Transverse colon (tissue), 3 donors: ENCODE results near the gene MRPL55.

ENCODE experiments used
- CTCF ChIP-seq, 5 experiments: fragments of 200-600 bp in 3 of 5; fragments of 450-650 bp in 2 of 5; sonication (generic) in 3 of 5; IDR thresholded peaks; 1 replicate in 2 of 5; 2 replicates in 3 of 5; pipeline ENCODE4 v1.5.1; 2016 to 2017; ENCODE audit warnings: antibody characterized with exemption in 5 of 5, inconsistent platforms in 3 of 5, mild to moderate bottlenecking in 2 of 5, moderate library complexity in 1 of 5
- EP300 ChIP-seq: sonication (generic); formaldehyde crosslinking; IDR thresholded peaks from one replicate; pipeline ENCODE4 v1.6.1; 2017; ENCODE audit warnings: antibody characterized with exemption, low read depth
- POLR2A ChIP-seq: fragments of 450-650 bp; IDR thresholded peaks from one replicate; pipeline ENCODE4 v1.6.1; 2016; ENCODE audit warnings: antibody characterized with exemption, mild to moderate bottlenecking, moderate library complexity

DNA sequence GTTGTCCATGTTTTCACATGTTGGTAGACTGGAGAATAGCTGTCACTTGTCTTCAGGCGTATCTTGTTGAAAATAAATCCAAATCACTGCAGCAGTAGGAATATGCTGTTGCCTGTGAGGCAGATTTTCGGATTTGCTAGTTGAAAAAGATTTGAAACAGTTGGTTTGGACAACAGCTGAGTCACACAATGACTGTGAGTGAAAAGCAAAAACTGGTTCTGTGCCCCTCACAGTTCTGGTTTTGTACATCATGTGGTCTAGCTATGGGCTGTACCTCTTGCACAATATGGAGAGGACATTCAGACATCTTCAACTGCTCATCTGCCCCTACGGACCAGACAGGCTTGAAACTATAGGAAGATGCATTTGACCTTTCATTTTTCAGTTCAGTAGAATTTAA lies 24.8 kb downstream of the MRPL55 start:
- TF ChIP-seq POLR2A, result no peak
- TF ChIP-seq EP300, result no peak
- TF ChIP-seq CTCF (IDR thresholded peaks at IDR 0.05), result no peak
